Measurements from ENCODE around the gene MRPL50.

DNA sequence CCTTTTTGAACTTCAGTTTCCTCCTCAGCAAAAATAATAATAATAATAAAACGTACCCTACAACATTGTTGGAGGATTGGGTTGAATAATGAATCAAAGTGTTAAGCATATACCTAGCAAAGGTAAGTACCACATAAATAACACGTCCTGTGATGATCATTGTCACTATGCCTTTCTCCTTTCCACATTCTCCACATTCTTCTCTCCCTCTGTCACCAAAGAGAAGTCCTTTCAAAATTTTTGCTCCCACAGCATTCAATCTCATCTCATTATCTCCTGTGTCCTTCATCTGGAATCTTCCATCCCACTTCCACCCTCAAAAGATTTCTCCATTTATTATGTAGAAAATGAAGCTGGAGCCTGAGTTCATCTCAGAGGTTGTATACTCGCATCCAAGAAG, 44.3 kb upstream of the MRPL50 start:
- TF ChIP-seq, protein P1, sequence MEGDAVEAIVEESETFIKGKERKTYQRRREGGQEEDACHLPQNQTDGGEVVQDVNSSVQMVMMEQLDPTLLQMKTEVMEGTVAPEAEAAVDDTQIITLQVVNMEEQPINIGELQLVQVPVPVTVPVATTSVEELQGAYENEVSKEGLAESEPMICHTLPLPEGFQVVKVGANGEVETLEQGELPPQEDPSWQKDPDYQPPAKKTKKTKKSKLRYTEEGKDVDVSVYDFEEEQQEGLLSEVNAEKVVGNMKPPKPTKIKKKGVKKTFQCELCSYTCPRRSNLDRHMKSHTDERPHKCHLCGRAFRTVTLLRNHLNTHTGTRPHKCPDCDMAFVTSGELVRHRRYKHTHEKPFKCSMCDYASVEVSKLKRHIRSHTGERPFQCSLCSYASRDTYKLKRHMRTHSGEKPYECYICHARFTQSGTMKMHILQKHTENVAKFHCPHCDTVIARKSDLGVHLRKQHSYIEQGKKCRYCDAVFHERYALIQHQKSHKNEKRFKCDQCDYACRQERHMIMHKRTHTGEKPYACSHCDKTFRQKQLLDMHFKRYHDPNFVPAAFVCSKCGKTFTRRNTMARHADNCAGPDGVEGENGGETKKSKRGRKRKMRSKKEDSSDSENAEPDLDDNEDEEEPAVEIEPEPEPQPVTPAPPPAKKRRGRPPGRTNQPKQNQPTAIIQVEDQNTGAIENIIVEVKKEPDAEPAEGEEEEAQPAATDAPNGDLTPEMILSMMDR (conservative IDR thresholded peaks at IDR 0.05; ENCODE audit: low read depth in 2 of 2), result no peak
- no peak for TF ChIP-seq JUNB (IDR thresholded peaks at IDR 0.05; ENCODE audit: unreplicated experiment)
- no peak for TF ChIP-seq POLR2AphosphoS5 (IDR thresholded peaks at IDR 0.05; ENCODE audit: low read depth)
- TF ChIP-seq EZH2 (IDR thresholded peaks at IDR 0.05; ENCODE audit: low read depth, unreplicated experiment), result no peak
- TF ChIP-seq EZH2phosphoT487 (IDR thresholded peaks at IDR 0.05; ENCODE audit: unreplicated experiment), result no peak

Measured in GM23338 (cell line).